Activated CD4-positive, alpha-beta T cell treated with anti-CD3 and anti-CD28 coated beads for 1 hour (primary cell): ENCODE results near the gene SPATA33.

Experiments
- DNase-seq: peaks from one replicate; pipeline ENCODE4 v3.0.0-alpha.2; 2020

SPATA33 gene

GRCh38 chr16:89657442-89658220 is at the start of gene SPATA33, which contains the start of gene CHMP1A:
TSS of gene SPATA33 (plus strand) at chr16:89657836. CDS start at chr16:89657912, 76 bp downstream.
TSS of gene CHMP1A (minus strand) at chr16:89657708. CDS start at chr16:89657588, 120 bp downstream.
- peak; percentile 88 for DNase-seq

DNA sequence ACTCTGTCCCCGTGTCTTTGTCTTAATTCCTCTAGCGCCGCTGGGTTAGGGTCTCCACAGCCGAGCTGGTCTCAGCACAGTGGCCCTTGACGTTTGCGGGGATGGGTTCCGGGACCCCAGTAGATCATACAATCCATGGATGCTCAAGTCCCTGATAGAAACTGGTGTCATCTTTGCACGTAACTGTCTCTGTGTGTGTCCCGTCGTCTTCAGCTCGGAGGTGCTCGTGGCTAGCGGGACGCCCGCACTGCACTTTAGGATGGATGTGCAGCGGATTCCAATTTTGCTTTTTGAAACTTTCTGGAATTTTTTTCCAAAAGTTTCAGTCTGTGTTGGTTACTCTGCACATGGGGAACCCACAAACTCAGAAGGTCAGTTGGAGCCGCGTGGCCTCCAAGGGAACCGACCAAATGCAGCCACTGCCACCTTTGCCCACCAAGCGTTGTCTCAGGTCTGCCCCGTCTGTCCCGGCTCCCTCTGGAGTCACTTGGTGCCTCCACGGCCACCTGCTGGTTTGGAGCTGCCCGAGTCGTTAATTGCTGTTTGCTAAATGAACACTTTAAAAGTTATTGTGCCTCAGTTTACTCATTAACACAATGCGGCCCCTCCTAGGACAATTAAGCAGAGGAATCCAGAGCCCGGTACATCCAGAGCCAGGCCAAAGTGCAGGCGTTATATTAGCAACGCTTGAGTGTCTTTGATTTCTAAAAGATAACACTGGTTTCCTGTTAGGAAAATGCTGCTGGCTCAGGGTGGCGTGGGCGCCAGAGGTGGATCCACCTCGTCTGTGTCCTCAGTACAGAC is 49.5 kb upstream of the SPATA33 start:
- no peak for DNase-seq

GRCh38 chr16:89610108-89610453 is 47.6 kb upstream of the SPATA33 start:
- no peak for DNase-seq

GRCh38 chr16:89612415-89613166 is 45.0 kb upstream of the SPATA33 start:
- DNase-seq: no peak

- DNase-seq: no peak
These were observed 44.2 kb upstream of the SPATA33 start, which contains the start of gene DPEP1 for GRCh38 chr16:89613231-89613953. TSS of gene DPEP1 (plus strand) at chr16:89613642. CDS start at chr16:89630411, 16,769 bp downstream.

GRCh38 chr16:89613954-89614459 is 43.6 kb upstream of the SPATA33 start:
- DNase-seq: no peak

- DNase-seq: no peak
These were observed 42.5 kb upstream of the SPATA33 start for GRCh38 chr16:89615176-89615575.

- DNase-seq: no peak
These were observed 42.0 kb upstream of the SPATA33 start for GRCh38 chr16:89615596-89616090.

DNA sequence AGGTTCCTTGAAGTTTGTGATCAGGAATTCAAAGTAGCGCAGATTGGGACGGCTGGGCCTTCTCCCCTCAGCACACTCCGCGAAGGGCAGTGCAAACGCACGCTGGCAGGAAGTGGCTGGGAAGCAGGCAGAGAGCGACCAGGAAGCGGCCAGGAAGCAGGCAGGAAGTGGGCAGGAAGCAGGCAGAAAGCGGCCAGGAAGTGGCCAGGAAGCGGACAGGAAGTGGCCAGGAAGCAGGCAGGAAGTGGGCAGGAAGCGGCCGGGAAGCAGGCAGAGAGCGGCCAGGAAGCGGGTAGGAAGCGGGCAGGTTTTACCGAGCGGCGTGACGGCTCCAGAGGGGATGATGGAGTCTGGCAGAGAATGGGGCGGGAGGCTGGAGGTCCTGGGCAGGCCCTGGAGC is 41.0 kb upstream of the SPATA33 start:
- no peak for DNase-seq

GRCh38 chr16:89617036-89617435 is 40.6 kb upstream of the SPATA33 start:
- DNase-seq: no peak

GRCh38 chr16:89618109-89618998 is 39.3 kb upstream of the SPATA33 start:
- no peak for DNase-seq

DNA sequence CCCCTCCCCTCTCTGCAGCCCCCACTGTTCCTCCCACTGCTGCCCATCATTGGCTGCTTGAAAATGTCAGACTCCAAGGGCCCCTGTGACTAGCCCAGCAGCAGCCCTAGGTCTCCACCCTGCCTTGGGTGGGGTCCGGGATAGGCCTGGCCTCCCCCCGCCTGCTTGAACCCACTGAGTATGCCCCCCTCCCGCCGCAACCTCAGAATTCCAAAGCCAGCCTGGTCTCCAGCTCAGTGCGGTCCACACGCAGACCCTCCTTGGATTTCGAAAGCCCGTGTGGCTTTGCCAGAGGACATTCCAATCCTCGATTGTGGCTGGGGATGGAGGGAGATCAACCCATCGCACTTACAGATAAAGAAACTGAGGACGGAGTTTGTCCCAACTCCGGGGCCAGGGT is 37.8 kb upstream of the SPATA33 start:
- no peak for DNase-seq

DNA sequence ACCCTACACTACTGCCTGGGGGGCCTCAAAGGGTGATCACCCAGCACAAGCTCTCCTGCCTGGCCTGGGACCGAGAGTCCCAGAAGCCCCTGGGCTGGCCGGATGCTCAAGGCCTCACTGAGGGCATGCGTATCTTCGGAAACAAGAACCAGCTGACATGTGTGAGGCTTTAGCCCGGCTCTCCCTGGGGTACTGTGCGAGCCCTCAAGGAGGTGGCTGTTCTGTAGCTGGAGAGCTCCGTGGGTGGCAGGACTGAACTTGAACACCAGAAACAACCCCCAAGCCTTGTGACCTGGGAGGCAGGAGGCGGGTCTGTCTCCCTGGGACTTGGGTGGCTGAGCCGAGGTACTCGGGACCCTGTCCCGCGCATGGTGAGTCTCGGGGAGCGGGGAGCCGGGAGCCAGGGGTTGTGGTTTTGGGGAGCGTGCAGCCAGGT is 37.2 kb upstream of the SPATA33 start:
- DNase-seq: no peak

- no peak for DNase-seq
These were observed 36.4 kb upstream of the SPATA33 start for GRCh38 chr16:89621136-89621697.

GRCh38 chr16:89621698-89622409 is 35.8 kb upstream of the SPATA33 start:
- DNase-seq: no peak

- no peak for DNase-seq
These were observed 34.0 kb upstream of the SPATA33 start for GRCh38 chr16:89623511-89624261.

- no peak for DNase-seq
These were observed 32.6 kb upstream of the SPATA33 start for GRCh38 chr16:89624777-89625761.
